Ovary (tissue), 3 donors: ENCODE measurements around the gene SURF1.

ENCODE experiments used
- POLR2A ChIP-seq: fragments of 450-650 bp; IDR thresholded peaks from one replicate; pipeline ENCODE4 v1.6.1; 2017; ENCODE audit warnings: antibody characterized with exemption, mild to moderate bottlenecking, moderate library complexity
- TF ChIP-seq, protein P1 (sequence below), 3 donors: fragments of 450-650 bp in 2 of 3; fragments of 200-600 bp in 1 of 3; IDR thresholded peaks; one replicate each; pipeline versions ENCODE4 v1.5.1 to v1.8.0; 2016 to 2022; ENCODE audit warnings: antibody characterized with exemption in 3 of 3, mild to moderate bottlenecking in 1 of 3
- donor health status: DM: no; HTN: no; CAD: no.

DNA sequence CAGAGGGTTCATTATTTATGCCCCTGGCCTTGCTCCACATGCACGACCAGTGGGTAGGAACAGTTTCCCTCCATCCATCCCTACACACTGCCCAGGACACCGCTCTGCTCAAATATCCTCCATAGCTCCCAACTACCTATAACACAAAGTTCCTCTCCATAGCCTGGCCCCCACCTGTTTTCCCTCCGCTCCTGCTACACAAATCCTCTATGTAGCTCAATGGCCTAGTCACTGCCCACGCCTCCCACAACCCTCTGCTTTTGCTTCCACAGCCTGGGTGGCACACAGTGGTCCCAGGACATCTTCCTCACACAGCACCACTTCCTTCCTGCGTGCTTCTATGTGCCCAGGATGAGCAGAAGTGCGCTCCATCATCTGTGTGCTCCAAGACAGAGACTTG is 41.1 kb upstream of the SURF1 start:
- TF ChIP-seq, protein P1, sequence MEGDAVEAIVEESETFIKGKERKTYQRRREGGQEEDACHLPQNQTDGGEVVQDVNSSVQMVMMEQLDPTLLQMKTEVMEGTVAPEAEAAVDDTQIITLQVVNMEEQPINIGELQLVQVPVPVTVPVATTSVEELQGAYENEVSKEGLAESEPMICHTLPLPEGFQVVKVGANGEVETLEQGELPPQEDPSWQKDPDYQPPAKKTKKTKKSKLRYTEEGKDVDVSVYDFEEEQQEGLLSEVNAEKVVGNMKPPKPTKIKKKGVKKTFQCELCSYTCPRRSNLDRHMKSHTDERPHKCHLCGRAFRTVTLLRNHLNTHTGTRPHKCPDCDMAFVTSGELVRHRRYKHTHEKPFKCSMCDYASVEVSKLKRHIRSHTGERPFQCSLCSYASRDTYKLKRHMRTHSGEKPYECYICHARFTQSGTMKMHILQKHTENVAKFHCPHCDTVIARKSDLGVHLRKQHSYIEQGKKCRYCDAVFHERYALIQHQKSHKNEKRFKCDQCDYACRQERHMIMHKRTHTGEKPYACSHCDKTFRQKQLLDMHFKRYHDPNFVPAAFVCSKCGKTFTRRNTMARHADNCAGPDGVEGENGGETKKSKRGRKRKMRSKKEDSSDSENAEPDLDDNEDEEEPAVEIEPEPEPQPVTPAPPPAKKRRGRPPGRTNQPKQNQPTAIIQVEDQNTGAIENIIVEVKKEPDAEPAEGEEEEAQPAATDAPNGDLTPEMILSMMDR (IDR thresholded peaks at IDR 0.05), result no peak
- TF ChIP-seq POLR2A, result no peak
